BE2C (cell line): ENCODE data around the gene CFAP97. TPM values are rescaled to one million over a fixed set of nuclear protein-coding genes. Genes with fewer than 3 reads are reported as not detected.

Experiments used
- DNase-seq: peaks from one replicate; pipeline ENCODE4 v3.0.0-alpha.2; 2020
- H3K27me3 ChIP-seq: fragments of 250-450 bp; sonication (Bioruptor Pico); 2 replicates; pipeline ENCODE4 v1.5.1; 2020; ENCODE audit warnings: mild to moderate bottlenecking
- H3K36me3 ChIP-seq: fragments of 250-450 bp; sonication (Bioruptor Pico); 2 replicates; pipeline ENCODE4 v1.5.1; 2020; ENCODE audit warnings: mild to moderate bottlenecking
- H3K4me1 ChIP-seq: fragments of 250-450 bp; sonication (Bioruptor Pico); 2 replicates; pipeline ENCODE4 v1.5.1; 2020
- H3K4me3 ChIP-seq: 2 replicates; pipeline ENCODE4 v1.5.1; 2011; ENCODE audit warnings: low read depth, low read length
- H3K9me3 ChIP-seq: fragments of 250-450 bp; sonication (Bioruptor Pico); 2 replicates; pipeline ENCODE4 v1.5.1; 2020
- polyA plus RNA-seq: library from polyadenylated mRNA; unstranded; fragments of >200 nt; gene quantifications from one replicate; pipeline ENCODE4 v1.2.1, GENCODE V29; 2012; ENCODE audit warnings: low read depth, missing spikeins; ENCODE audit not compliant: insufficient read length, insufficient read depth
- TF ChIP-seq, protein P1 (sequence below): IDR thresholded peaks from 2 replicates; pipeline ENCODE4 v1.5.1; 2012; ENCODE audit warnings: mild to moderate bottlenecking, low read depth, low read length

CFAP97 gene
- 19.4 TPM for polyA plus RNA-seq

DNA sequence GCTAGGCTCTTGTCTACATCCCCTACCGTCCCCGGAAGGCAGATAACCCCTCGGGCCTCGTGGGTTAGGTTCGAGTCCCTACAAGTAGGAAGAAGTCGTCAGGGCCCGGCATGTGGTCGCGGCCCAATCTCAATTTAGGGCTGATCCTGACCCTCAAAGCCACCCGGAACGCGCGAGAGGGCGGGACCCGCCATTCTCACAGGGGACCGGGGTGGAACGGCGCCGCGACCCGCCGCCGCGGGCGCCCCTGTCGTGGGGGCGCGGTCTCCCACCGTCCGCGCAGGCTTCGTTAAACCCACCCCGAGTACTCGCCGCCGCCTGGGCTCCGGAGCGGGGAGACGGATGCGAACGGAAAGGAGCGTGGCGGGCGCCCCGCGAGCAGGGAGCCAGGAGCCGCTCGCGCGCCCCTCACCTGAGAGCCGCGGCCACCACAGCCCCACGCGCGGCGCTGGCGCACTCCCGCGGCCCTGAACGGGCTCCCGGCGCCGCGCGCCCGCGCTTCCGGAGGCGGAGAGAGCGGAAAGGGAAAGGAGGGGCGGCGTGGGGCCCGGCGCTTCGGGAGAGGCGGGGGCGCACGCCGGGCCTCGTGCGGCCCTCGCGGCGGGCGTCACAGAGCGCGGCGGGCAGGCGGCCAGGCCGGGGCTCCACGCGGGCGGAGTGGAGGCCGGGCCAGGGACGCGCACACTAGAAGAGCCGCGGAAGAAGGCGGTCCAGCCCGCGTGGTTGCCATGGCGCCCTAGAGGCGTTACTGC, at the start of gene CFAP97:
TSS of gene CFAP97 (minus strand) at position 515 of the 752 bp plus-strand sequence. CDS start 12,804 bp downstream, outside the sequence.
- Histone ChIP-seq H3K4me3 (peak within 1 kb of the TSS; percentile 79), H3K36me3 (no peaks in the 10 kb centered on the region), H3K27me3 (no peaks in the 10 kb centered on the region), H3K9me3 (no peaks in the 10 kb centered on the region), H3K4me1 (peaks cover 5% of the 10 kb centered on the region)
- TF ChIP-seq, protein P1, sequence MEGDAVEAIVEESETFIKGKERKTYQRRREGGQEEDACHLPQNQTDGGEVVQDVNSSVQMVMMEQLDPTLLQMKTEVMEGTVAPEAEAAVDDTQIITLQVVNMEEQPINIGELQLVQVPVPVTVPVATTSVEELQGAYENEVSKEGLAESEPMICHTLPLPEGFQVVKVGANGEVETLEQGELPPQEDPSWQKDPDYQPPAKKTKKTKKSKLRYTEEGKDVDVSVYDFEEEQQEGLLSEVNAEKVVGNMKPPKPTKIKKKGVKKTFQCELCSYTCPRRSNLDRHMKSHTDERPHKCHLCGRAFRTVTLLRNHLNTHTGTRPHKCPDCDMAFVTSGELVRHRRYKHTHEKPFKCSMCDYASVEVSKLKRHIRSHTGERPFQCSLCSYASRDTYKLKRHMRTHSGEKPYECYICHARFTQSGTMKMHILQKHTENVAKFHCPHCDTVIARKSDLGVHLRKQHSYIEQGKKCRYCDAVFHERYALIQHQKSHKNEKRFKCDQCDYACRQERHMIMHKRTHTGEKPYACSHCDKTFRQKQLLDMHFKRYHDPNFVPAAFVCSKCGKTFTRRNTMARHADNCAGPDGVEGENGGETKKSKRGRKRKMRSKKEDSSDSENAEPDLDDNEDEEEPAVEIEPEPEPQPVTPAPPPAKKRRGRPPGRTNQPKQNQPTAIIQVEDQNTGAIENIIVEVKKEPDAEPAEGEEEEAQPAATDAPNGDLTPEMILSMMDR = no peak
- peak; percentile 92 for DNase-seq

DNA sequence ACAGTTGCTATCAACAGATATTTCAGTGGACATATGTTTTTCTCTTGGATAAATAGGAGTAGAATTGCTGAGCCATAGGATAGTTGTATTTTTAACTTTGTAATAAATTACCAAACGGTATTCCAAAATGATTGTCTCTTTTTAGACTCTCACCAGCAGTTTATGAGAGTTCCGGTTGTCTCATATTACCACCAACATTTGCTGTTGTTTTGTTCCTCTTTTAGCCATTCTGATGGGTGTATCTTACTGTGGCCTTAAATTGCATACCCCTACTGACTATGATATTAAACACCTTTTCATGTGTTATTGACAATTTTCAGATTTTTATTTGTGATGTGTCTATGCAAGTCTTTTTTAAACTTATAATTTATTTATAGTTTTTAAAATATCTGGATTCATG, 45.3 kb upstream of the CFAP97 start:
- Histone ChIP-seq H3K4me3 (no peak overlapping the region), H3K27me3 (no peaks in the 10 kb centered on the region), H3K9me3 (no peaks in the 10 kb centered on the region), H3K4me1 (peaks cover 3% of the 10 kb centered on the region; the same call in 1 of the 2 replicates), H3K36me3 (no peaks in the 10 kb centered on the region)
- TF ChIP-seq, protein P1 = no peak
- no peak for DNase-seq

DNA sequence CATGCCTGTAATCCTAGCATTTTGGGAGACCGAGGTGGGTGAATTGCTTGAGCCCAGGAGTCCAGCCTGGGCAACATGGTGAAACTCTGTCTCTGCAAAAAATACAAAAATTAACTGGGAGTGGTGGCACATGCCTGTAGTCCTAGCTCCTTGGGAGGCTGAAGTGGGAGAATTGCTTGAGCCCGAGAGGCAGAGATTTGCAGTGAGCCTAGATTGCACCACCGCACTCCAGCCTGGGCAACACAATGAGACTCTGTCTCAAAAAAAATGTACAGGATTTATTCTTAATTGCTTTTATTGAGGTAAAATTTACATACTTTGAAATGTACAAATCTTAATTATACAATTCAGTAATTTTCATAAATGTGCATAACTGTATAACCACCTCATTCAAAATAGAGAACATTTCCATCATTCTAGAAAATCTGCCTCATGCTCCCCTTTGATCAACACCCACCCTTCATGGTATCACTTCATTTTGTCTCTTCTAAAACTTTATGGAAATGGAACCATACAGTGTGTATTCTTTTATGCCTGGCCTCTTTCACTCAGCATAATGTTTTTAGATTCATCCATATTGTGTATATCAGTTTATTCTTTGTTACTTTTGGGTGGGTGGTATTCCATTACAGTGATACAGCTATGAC, 44.7 kb upstream of the CFAP97 start:
- no peaks in the 10 kb centered on the region for H3K36me3 ChIP-seq
- no peaks in the 10 kb centered on the region for H3K9me3 ChIP-seq
- no peak for DNase-seq
- TF ChIP-seq, protein P1 = no peak
- no peak overlapping the region for H3K4me3 ChIP-seq
- H3K4me1 ChIP-seq = peaks cover 3% of the 10 kb centered on the region; the same call in 1 of the 2 replicates
- no peaks in the 10 kb centered on the region for H3K27me3 ChIP-seq

DNA sequence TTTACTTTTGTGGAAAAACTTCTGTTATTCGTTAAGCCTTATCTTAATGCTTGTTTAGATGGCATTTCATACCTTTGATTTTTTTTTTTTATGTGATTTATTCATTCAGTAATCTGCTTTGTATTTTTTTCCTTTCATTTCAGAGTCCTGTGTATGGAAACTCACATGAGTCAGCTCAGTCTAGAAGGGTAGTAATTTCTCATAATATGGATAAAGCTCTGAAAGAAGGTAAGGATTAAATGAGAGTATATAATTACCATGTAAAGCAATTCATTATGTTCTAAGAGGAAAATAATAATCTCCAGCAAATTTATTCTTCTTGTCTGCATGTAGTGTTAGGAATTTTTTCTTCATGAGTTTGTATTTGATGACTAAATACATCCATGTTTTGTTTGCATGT, 43.4 kb upstream of the CFAP97 start:
- no peak overlapping the region for H3K4me3 ChIP-seq
- H3K9me3 ChIP-seq = no peaks in the 10 kb centered on the region
- H3K36me3 ChIP-seq = no peaks in the 10 kb centered on the region

DNA sequence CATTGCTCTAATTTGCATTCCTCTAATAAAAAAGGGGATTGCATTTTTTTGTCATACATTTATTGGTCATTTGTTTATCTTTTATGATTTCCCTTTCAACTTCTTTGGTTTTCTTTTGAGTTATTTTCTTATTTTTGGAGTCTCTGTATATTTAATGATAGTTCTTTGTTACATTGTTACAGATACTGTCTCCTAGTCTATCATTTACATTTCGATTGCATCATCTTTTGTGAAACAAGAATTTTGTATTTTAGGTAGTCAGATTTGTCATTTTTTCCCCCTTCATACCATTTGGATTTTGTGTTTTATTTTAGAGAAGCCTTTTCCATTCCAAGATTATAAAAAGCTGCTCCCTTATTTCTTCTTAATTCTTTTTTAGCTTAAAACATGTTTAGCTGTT, 42.7 kb upstream of the CFAP97 start:
- H3K4me3 ChIP-seq = no peak overlapping the region
- H3K4me1 ChIP-seq = peaks cover 3% of the 10 kb centered on the region; the same call in 1 of the 2 replicates
- H3K36me3 ChIP-seq = no peaks in the 10 kb centered on the region
- H3K27me3 ChIP-seq = no peaks in the 10 kb centered on the region
- no peaks in the 10 kb centered on the region for H3K9me3 ChIP-seq
- TF ChIP-seq, protein P1 = no peak
- DNase-seq = no peak

More for the DNA sequence above, 43.4 kb upstream of the CFAP97 start:
- TF ChIP-seq, protein P1 = no peak
- DNase-seq = no peak
- Histone ChIP-seq H3K4me1 (peaks cover 3% of the 10 kb centered on the region; the same call in 1 of the 2 replicates), H3K27me3 (no peaks in the 10 kb centered on the region)

DNA sequence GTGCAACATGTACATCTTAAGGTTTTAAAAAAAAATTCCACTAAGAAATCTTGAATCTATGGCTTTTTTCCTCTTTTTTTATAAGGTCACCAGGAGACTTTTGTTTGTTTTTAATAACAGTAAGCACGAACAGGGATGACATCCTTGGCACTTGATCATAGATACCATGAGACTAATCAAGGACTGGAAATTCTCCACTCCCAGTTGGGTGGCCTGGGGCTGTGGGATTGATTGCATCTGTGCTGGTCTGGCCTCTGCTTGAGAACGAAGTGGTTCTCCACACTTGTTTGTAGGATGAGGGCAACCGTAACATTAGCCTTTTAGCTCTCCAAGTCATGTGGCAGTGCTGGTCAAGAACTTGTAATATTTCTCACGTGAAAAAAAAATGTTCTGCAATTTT, 41.0 kb upstream of the CFAP97 start:
- Histone ChIP-seq H3K4me3 (no peak overlapping the region), H3K36me3 (no peaks in the 10 kb centered on the region), H3K9me3 (no peaks in the 10 kb centered on the region), H3K4me1 (peaks cover 3% of the 10 kb centered on the region; the same call in 1 of the 2 replicates), H3K27me3 (no peaks in the 10 kb centered on the region)
- TF ChIP-seq, protein P1 = no peak
- DNase-seq = peak; percentile 75
